HepG2 (cell line): ENCODE results near the gene GBP1. TPM values are rescaled to one million over a fixed set of nuclear protein-coding genes. Genes with fewer than 3 reads are reported as not detected.

Source experiments
- ATAC-seq: fragments of 200-7000 bp; cut with Tn5 transposase; 3 replicates; pipeline ENCODE4 v1.9.1; 2020; ENCODE audit warnings: mild to moderate bottlenecking, moderate library complexity
- BruUV-seq: library from RNA; stranded (reverse); fragments of 400-500 nt; replicated peaks from 2 replicates; lab custom pipeline; 2021; lab: Mats Ljungman, UMichigan
- CTCF ChIA-PET: fragments of 300-600 bp; formaldehyde crosslinking; extraction: SDS; loops from one replicate; lab custom pipeline; 2021; ENCODE audit warnings: low total read pairs, inconsistent platforms, low intra/inter-chr PET ratio; lab: Yijun Ruan, JAX
- POLR2A ChIA-PET: fragments of 350-600 bp; sonication (Branson Sonifier 250); formaldehyde crosslinking; loops from one replicate; lab custom pipeline; 2020; ENCODE audit warnings: antibody characterized with exemption, inconsistent platforms; lab: Yijun Ruan, JAX
- DNase-seq: peaks from one replicate; pipeline ENCODE4 v3.0.0-alpha.2; 2015; ENCODE audit warnings: low spot score
- FAIRE-seq: peaks from 3 replicates; lab custom pipeline; 2011; peaks lifted over from hg19 to GRCh38; lab: Jason Lieb, UNC
- H2AFZ ChIP-seq: one replicate; pipeline ENCODE4 v1.6.1; 2011; ENCODE audit warnings: low read length, inconsistent platforms
- H3K27ac ChIP-seq: fragments of 300-600 bp; 3 replicates; pipeline ENCODE4 v1.8.0; 2011; ENCODE audit warnings: mixed run types, mild to moderate bottlenecking, mixed read lengths, low read length, inconsistent platforms; ENCODE audit not compliant: insufficient read depth; ENCODE audit errors: extremely low read length
- H3K27me3 ChIP-seq, 2 experiments: fragments of 200-600 bp in 1 of 2; 2 replicates in 1 of 2; 3 replicates in 1 of 2; pipeline versions ENCODE4 v1.6.0 to v1.8.0; 2011; ENCODE audit warnings: low read length in 2 of 2, mild to moderate bottlenecking in 2 of 2, moderate library complexity in 2 of 2, inconsistent platforms in 1 of 2; ENCODE audit not compliant: insufficient read depth in 2 of 2, control insufficient read depth in 1 of 2
- H3K36me3 ChIP-seq, 2 experiments: fragments of 200-600 bp in 1 of 2; replicated peaks in 1 of 2; 2 replicates in 1 of 2; 3 replicates in 1 of 2; pipeline versions ENCODE4 v1.5.1 to v1.8.0; 2011; ENCODE audit warnings: low read length in 2 of 2, inconsistent platforms in 1 of 2; ENCODE audit not compliant: insufficient read depth in 2 of 2, control insufficient read depth in 1 of 2
- H3K4me1 ChIP-seq: 2 replicates; pipeline ENCODE4 v1.5.1; 2012; ENCODE audit warnings: low read length, inconsistent platforms; ENCODE audit not compliant: insufficient read depth
- H3K4me2 ChIP-seq: 2 replicates; pipeline ENCODE4 v1.6.0; 2011; ENCODE audit warnings: low read depth, low read length, inconsistent platforms
- H3K4me3 ChIP-seq, 3 experiments: fragments of 200-600 bp in 1 of 3; sonication (generic), shearing (Covaris generic) in 1 of 3; replicated peaks in 1 of 3; 2 replicates each; pipeline ENCODE4 v1.5.1; 2011 to 2016; ENCODE audit warnings: low read length in 3 of 3, inconsistent platforms in 2 of 3, low read depth in 2 of 3, mild to moderate bottlenecking in 2 of 3, control low read depth in 1 of 3, mixed read lengths in 1 of 3; ENCODE audit not compliant: insufficient read depth in 1 of 3
- H3K79me2 ChIP-seq: one replicate; pipeline ENCODE4 v1.6.1; 2011; ENCODE audit warnings: low read length, inconsistent platforms; ENCODE audit not compliant: insufficient read depth
- H3K9ac ChIP-seq: 2 replicates; pipeline ENCODE4 v1.6.0; 2011; ENCODE audit warnings: mild to moderate bottlenecking, low read depth, low read length, inconsistent platforms; ENCODE audit not compliant: insufficient read depth
- H3K9me3 ChIP-seq: 2 replicates; pipeline ENCODE4 v1.5.1; 2012; ENCODE audit warnings: mild to moderate bottlenecking, low read length
- H4K20me1 ChIP-seq: 2 replicates; pipeline ENCODE4 v1.6.0; 2011; ENCODE audit warnings: inconsistent platforms, mild to moderate bottlenecking, low read length, moderate library complexity; ENCODE audit not compliant: insufficient read depth
- BRCA1 ChIP-seq: sonication (generic); formaldehyde crosslinking; IDR thresholded peaks from 2 replicates; pipeline ENCODE4 v1.4.0; 2020; ENCODE audit warnings: missing genetic modification reagents
- CHD2 ChIP-seq: IDR thresholded peaks from 2 replicates; pipeline ENCODE4 v1.6.1; 2011; ENCODE audit warnings: low read depth, low read length, improper control_type of control experiment
- ELF4 ChIP-seq: sonication (generic); formaldehyde crosslinking; IDR thresholded peaks from 2 replicates; pipeline ENCODE4 v1.5.0; 2020; ENCODE audit warnings: missing genetic modification reagents, mild to moderate bottlenecking, moderate library complexity, borderline replicate concordance
- ESRRA ChIP-seq: sonication (generic); formaldehyde crosslinking; IDR thresholded peaks from 2 replicates; pipeline ENCODE4 v1.5.1; 2020; ENCODE audit warnings: mild to moderate bottlenecking, low read depth, missing genetic modification reagents
- HOXA9 ChIP-seq: sonication (generic); formaldehyde crosslinking; IDR thresholded peaks from 2 replicates; pipeline ENCODE4 v1.8.1; 2022; ENCODE audit warnings: missing genetic modification reagents, mild to moderate bottlenecking, moderate library complexity, borderline replicate concordance
- ISL2 ChIP-seq: sonication (generic); formaldehyde crosslinking; IDR thresholded peaks from 2 replicates; pipeline ENCODE4 v1.5.0; 2020; ENCODE audit warnings: missing genetic modification reagents
- KLF6 ChIP-seq: IDR thresholded peaks from 2 replicates; pipeline ENCODE4 v1.8.0; 2016; ENCODE audit warnings: missing biosample characterization, missing genetic modification reagents
- SP4 ChIP-seq: sonication (generic); formaldehyde crosslinking; IDR thresholded peaks from 2 replicates; pipeline ENCODE4 v1.8.1; 2023; ENCODE audit warnings: mild to moderate bottlenecking, missing genetic modification reagents
- ZFP41 ChIP-seq: sonication (generic); formaldehyde crosslinking; IDR thresholded peaks from 2 replicates; pipeline ENCODE4 v1.4.0; 2020; ENCODE audit warnings: mild to moderate bottlenecking, missing genetic modification reagents, borderline replicate concordance
- ZNF10 ChIP-seq: sonication (generic); formaldehyde crosslinking; IDR thresholded peaks from 2 replicates; pipeline ENCODE4 v1.4.0; 2020; ENCODE audit warnings: mild to moderate bottlenecking, low read depth, missing genetic modification reagents, borderline replicate concordance
- ZNF3 ChIP-seq: IDR thresholded peaks from 2 replicates; pipeline ENCODE4 v1.7.0; 2017; ENCODE audit warnings: inconsistent platforms
- ZNF672 ChIP-seq: sonication (generic); formaldehyde crosslinking; IDR thresholded peaks from 2 replicates; pipeline ENCODE4 v1.8.1; 2022; ENCODE audit warnings: missing genetic modification reagents
- WGBS: methylation state at CpG from one replicate; pipeline ENCODE4 v1.1.6; 2017; ENCODE audit warnings: low lambda C conversion rate; 5-methylcytosine and 5-hydroxymethylcytosine counted together
- in situ Hi-C: cut with HindIII; loops from 2 replicates; pipeline ENCODE4 v1.10.0; 2017; ENCODE audit warnings: low pct_unique_long_range_greater_than_20kb; ENCODE audit not compliant: extremely low pct_ligation_motif_present
- intact Hi-C: fragments of 100-400 bp; cut with micrococcal nuclease; formaldehyde crosslinking; loops from one replicate; pipeline ENCODE4 v1.10.0; 2022; ENCODE audit not compliant: unreplicated experiment
- polyA plus RNA-seq, 8 experiments: library from polyadenylated mRNA; depleted of rRNA in 3 of 8; stranded (reverse) in 7 of 8; unstranded in 1 of 8; fragments of >200 nt; fragmentation: Illumina TruSeq in 4 of 8; extraction: Trizol in 4 of 8; gene quantifications; 2 replicates each; pipeline versions ENCODE4 v1.2.1 to v1.2.3, GENCODE V29; 2011 to 2016; ENCODE audit warnings: low read depth in 4 of 8, missing spikeins in 1 of 8, mixed read lengths in 1 of 8; ENCODE audit not compliant: insufficient read depth in 1 of 8
- total RNA-seq, 5 experiments: library from RNA; depleted of rRNA; stranded (reverse); fragments of >200 nt; fragmentation: Illumina TruSeq; extraction: Trizol; gene quantifications; 2 replicates each; pipeline ENCODE4 v1.2.3, GENCODE V29; 2016; ENCODE audit warnings: low read depth in 1 of 5
- TF ChIP-seq, protein P1 (sequence below): fragments of 450-650 bp; IDR thresholded peaks from 2 replicates; pipeline ENCODE4 v1.6.1; 2017; ENCODE audit warnings: mild to moderate bottlenecking
- TF ChIP-seq, protein P2 (sequence below): sonication (generic); formaldehyde crosslinking; IDR thresholded peaks from 2 replicates; pipeline ENCODE4 v1.8.0; 2022; ENCODE audit warnings: low read depth, missing genetic modification reagents
- TF ChIP-seq, protein P3 (sequence below): sonication (generic); IDR thresholded peaks from 2 replicates; pipeline ENCODE4 v1.6.1; 2016; ENCODE audit warnings: low read depth, borderline replicate concordance
- TF ChIP-seq, protein P4 (sequence below): sonication (generic); formaldehyde crosslinking; IDR thresholded peaks from 2 replicates; pipeline ENCODE4 v1.8.1; 2023; ENCODE audit warnings: mild to moderate bottlenecking, inconsistent platforms, moderate library complexity, missing genetic modification reagents, borderline replicate concordance

The GBP1 gene
- total and polyA plus RNA-seq, 2 of the 13 experiments (the other 11 are each of a cell fraction or from before 2014, with no cell fraction given): 0.62 to 2.3 TPM

DNA sequence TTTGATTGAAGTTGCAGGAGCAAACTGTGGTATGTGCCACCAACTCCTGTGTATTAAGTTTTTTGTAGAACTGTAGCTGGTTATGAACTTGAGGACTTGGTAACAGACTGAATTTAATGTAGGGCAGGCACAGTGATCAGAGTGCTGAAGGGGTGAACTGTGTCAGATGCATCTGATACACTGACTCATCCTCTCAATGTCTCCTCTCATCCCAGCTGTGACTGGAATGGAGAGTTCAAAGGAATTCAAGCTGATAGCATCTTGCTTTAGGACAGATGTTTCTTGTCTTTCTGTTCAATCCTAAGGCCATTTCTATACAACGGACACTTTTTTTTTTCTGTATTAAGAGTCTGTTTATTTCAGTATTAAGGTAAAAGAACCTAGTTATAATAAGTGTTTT is 25.0 kb upstream of the GBP1 start:
- POLR2A ChIA-PET: no interaction called here
- H2AFZ ChIP-seq: no peak overlapping the region
- H3K9me3 ChIP-seq: no peaks in the 10 kb centered on the region
- intact Hi-C loops (no loop called here), in situ Hi-C loops (loop anchor here (25.0 kb wide), 1 partner anchor 272 kb away; the partner anchor contains the start of gene GBP6)
- no peak for TF ChIP-seq KLF6
- TF ChIP-seq ELF4 (CRISPR knock-in tag): no peak
- TF ChIP-seq SP4 (CRISPR knock-in tag): no peak
- TF ChIP-seq, protein P1, sequence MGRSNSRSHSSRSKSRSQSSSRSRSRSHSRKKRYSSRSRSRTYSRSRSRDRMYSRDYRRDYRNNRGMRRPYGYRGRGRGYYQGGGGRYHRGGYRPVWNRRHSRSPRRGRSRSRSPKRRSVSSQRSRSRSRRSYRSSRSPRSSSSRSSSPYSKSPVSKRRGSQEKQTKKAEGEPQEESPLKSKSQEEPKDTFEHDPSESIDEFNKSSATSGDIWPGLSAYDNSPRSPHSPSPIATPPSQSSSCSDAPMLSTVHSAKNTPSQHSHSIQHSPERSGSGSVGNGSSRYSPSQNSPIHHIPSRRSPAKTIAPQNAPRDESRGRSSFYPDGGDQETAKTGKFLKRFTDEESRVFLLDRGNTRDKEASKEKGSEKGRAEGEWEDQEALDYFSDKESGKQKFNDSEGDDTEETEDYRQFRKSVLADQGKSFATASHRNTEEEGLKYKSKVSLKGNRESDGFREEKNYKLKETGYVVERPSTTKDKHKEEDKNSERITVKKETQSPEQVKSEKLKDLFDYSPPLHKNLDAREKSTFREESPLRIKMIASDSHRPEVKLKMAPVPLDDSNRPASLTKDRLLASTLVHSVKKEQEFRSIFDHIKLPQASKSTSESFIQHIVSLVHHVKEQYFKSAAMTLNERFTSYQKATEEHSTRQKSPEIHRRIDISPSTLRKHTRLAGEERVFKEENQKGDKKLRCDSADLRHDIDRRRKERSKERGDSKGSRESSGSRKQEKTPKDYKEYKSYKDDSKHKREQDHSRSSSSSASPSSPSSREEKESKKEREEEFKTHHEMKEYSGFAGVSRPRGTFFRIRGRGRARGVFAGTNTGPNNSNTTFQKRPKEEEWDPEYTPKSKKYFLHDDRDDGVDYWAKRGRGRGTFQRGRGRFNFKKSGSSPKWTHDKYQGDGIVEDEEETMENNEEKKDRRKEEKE: no peak
- no peak for TF ChIP-seq ZFP41 (CRISPR knock-in tag)
- TF ChIP-seq HOXA9 (CRISPR knock-in tag): no peak
- no peak for TF ChIP-seq BRCA1
- no peak for TF ChIP-seq CHD2
- TF ChIP-seq, protein P2, sequence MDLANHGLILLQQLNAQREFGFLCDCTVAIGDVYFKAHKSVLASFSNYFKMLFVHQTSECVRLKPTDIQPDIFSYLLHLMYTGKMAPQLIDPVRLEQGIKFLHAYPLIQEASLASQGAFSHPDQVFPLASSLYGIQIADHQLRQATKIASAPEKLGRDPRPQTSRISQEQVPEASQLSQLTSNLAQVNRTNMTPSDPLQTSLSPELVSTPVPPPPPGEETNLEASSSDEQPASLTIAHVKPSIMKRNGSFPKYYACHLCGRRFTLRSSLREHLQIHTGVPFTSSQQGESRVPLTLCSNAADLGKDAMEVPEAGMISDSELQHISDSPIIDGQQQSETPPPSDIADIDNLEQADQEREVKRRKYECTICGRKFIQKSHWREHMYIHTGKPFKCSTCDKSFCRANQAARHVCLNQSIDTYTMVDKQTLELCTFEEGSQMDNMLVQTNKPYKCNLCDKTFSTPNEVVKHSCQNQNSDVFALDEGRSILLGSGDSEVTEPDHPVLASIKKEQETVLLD (CRISPR knock-in tag): no peak
- TF ChIP-seq ISL2 (CRISPR knock-in tag): no peak
- no peak for TF ChIP-seq ZNF3
- TF ChIP-seq ZNF672 (CRISPR knock-in tag): no peak
- TF ChIP-seq, protein P3, sequence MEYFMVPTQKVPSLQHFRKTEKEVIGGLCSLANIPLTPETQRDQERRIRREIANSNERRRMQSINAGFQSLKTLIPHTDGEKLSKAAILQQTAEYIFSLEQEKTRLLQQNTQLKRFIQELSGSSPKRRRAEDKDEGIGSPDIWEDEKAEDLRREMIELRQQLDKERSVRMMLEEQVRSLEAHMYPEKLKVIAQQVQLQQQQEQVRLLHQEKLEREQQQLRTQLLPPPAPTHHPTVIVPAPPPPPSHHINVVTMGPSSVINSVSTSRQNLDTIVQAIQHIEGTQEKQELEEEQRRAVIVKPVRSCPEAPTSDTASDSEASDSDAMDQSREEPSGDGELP: no peak
- no peak for TF ChIP-seq ZNF10 (CRISPR knock-in tag)
- TF ChIP-seq ESRRA (CRISPR knock-in tag): no peak
- TF ChIP-seq, protein P4, sequence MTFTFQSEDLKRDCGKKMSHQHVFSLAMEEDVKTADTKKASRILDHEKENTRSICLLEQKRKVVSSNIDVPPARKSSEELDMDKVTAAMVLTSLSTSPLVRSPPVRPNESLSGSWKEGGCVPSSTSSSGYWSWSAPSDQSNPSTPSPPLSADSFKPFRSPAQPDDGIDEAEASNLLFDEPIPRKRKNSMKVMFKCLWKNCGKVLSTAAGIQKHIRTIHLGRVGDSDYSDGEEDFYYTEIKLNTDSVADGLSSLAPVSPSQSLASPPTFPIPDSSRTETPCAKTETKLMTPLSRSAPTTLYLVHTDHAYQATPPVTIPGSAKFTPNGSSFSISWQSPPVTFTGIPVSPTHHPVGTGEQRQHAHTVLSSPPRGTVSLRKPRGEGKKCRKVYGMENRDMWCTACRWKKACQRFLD (CRISPR knock-in tag): no peak
- 3% methylated on average over 1 of the region's 1 CpG for WGBS
- H3K36me3 ChIP-seq: no peaks in the 10 kb centered on the region
- ATAC-seq (no peak), DNase-seq (no peak), FAIRE-seq (no peak)
- no peak overlapping the region for H3K27ac ChIP-seq
- H3K4me3 ChIP-seq: no peak overlapping the region
- H3K4me1 ChIP-seq: peaks cover 8% of the 10 kb centered on the region; the same call in 1 of the 2 replicates
- no peak overlapping the region for H3K4me2 ChIP-seq
- H3K79me2 ChIP-seq: no peaks in the 10 kb centered on the region
- H3K27me3 ChIP-seq: no peaks in the 10 kb centered on the region
- BruUV-seq: no TSS peak
- CTCF ChIA-PET: no interaction called here
- no peaks in the 10 kb centered on the region for H4K20me1 ChIP-seq
- no peak overlapping the region for H3K9ac ChIP-seq
